Mesothelial cell of epicardium (in vitro differentiated cells): ENCODE results near the gene GMCL2. TPM values are rescaled to one million over a fixed set of nuclear protein-coding genes. Genes with fewer than 3 reads are reported as not detected.

Experiments used
- DNase-seq, 2 experiments: peaks; one replicate each; pipeline ENCODE4 v3.0.0; 2021; ENCODE audit warnings: low spot score in 2 of 2; ENCODE audit not compliant: unreplicated experiment in 2 of 2
- H3K27ac Mint-ChIP-seq: 2 replicates; pipeline ENCODE4 v1.8.0; 2021; ENCODE audit warnings: mixed read lengths
- H3K27me3 Mint-ChIP-seq: 2 replicates; pipeline ENCODE4 v1.8.0; 2021; ENCODE audit warnings: low read depth, mixed read lengths
- H3K36me3 Mint-ChIP-seq: 2 replicates; pipeline ENCODE4 v1.8.0; 2021; ENCODE audit warnings: mixed read lengths
- H3K4me1 Mint-ChIP-seq: 2 replicates; pipeline ENCODE4 v1.8.0; 2021; ENCODE audit warnings: mixed read lengths
- H3K4me3 Mint-ChIP-seq: 2 replicates; pipeline ENCODE4 v1.8.0; 2021; ENCODE audit warnings: mild to moderate bottlenecking, moderate library complexity, mixed read lengths
- H3K9me3 Mint-ChIP-seq: 2 replicates; pipeline ENCODE4 v1.8.0; 2021; ENCODE audit warnings: mixed read lengths
- total RNA-seq: library from RNA; stranded (reverse); gene quantifications from 3 replicates; pipeline ENCODE4 v1.2.1, GENCODE V29; 2021
- TF ChIP-seq, protein P1 (sequence below): fragments of 200-600 bp; sonication (generic); IDR thresholded peaks from one replicate; pipeline ENCODE4 v1.5.0; 2021; ENCODE audit warnings: antibody characterized with exemption; ENCODE audit not compliant: unreplicated experiment

Gene GMCL2
- total RNA-seq, 1 donor from 2014 or later = not detected

DNA sequence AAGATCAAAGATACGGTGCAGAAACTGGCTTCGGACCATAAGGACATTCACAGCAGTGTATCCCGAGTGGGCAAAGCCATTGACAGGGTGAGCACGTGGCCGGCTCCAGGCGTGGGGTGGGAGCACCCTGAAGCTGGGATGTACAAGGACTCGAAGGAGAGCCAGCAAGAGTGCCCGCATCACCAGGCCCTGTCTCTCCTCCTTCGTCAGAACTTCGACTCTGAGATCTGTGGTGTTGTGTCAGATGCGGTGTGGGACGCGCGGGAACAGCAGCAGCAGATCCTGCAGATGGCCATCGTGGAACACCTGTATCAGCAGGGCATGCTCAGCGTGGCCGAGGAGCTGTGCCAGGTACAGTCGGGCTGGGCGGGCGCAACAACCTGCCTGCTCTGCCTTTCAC lies 44.5 kb downstream of the GMCL2 start:
- Mint-ChIP-seq H3K4me3 (no peak overlapping the region), H3K4me1 (no peaks in the 10 kb centered on the region), H3K36me3 (peaks cover 27% of the 10 kb centered on the region), H3K27ac (no peak overlapping the region), H3K9me3 (no peaks in the 10 kb centered on the region), H3K27me3 (no peaks in the 10 kb centered on the region)
- TF ChIP-seq, protein P1, sequence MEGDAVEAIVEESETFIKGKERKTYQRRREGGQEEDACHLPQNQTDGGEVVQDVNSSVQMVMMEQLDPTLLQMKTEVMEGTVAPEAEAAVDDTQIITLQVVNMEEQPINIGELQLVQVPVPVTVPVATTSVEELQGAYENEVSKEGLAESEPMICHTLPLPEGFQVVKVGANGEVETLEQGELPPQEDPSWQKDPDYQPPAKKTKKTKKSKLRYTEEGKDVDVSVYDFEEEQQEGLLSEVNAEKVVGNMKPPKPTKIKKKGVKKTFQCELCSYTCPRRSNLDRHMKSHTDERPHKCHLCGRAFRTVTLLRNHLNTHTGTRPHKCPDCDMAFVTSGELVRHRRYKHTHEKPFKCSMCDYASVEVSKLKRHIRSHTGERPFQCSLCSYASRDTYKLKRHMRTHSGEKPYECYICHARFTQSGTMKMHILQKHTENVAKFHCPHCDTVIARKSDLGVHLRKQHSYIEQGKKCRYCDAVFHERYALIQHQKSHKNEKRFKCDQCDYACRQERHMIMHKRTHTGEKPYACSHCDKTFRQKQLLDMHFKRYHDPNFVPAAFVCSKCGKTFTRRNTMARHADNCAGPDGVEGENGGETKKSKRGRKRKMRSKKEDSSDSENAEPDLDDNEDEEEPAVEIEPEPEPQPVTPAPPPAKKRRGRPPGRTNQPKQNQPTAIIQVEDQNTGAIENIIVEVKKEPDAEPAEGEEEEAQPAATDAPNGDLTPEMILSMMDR = no peak
- no peak for DNase-seq

DNA sequence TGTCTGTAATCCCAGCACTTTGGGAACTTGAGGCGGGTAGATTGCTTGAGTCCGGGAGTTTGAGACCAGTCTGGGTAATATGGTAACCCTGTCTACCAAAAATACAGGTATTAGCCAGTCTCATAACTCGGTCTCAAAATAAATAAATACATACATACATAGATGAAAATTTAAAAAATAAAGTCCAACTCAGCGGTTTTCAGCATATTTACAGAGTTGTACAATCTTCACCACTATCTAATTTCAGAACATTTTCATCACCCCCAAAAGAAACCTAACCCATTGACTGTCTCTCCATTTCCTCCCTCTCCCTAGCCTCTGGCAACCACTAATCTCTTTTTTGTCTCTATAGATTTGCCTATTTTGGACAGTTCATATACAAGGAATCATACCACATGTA lies 45.6 kb downstream of the GMCL2 start:
- TF ChIP-seq, protein P1 = no peak
- H3K4me1 Mint-ChIP-seq = no peaks in the 10 kb centered on the region
- H3K4me3 Mint-ChIP-seq = no peak overlapping the region
- H3K27ac Mint-ChIP-seq = no peak overlapping the region
- H3K36me3 Mint-ChIP-seq = peaks cover 23% of the 10 kb centered on the region
- no peaks in the 10 kb centered on the region for H3K27me3 Mint-ChIP-seq
- DNase-seq = no peak
- no peaks in the 10 kb centered on the region for H3K9me3 Mint-ChIP-seq

DNA sequence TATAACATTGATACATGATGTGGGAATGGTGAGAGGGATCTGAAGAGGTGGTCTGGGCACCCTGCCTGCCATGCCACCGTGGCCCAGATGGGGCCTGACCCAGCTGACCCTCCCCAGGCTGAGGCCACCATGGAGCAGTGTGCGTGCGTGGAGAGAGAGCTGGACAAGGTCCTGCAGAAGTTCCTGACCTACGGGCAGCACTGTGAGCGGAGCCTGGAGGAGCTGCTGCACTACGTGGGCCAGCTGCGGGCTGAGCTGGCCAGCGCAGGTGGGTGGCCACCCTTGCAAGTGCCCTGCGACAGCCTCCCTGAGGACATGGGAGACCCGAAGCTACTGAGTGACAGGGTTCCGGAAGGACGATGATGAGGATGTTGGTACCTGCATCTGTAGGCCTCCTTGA lies 49.2 kb downstream of the GMCL2 start:
- Mint-ChIP-seq H3K36me3 (peaks cover 25% of the 10 kb centered on the region), H3K4me3 (no peak overlapping the region), H3K27ac (no peak overlapping the region), H3K9me3 (no peaks in the 10 kb centered on the region), H3K4me1 (no peaks in the 10 kb centered on the region), H3K27me3 (no peaks in the 10 kb centered on the region)
- no peak for DNase-seq
- TF ChIP-seq, protein P1 = no peak

DNA sequence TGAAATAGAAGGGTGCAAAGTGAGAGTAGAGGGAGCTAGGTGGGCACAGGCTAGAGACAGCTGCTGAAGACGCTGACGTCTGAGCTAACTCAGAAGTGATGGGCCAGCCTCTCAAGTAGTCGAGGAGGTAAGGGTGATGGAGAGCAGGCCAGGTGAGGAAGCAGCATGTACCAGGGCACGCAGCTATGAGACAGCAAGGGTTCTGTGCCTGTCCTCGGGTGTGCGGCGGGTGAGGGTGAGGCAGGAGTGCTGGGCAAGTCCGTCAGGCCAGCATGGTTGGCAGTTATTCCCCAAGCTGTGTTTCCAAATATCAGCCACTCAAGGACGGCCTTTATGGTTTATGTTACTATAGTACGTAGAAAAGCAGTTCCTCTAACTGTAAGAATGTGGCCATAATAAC lies 50.2 kb downstream of the GMCL2 start:
- TF ChIP-seq, protein P1 = no peak
- Mint-ChIP-seq H3K27me3 (no peaks in the 10 kb centered on the region), H3K4me1 (peaks cover 2% of the 10 kb centered on the region), H3K9me3 (no peaks in the 10 kb centered on the region), H3K27ac (no peak overlapping the region), H3K4me3 (no peak overlapping the region), H3K36me3 (peaks cover 22% of the 10 kb centered on the region)
- no peak for DNase-seq

Other genes starting within 250 kb of the GMCL2 start
- gene PROP1, start 191.1 kb downstream of the GMCL2 start, total RNA-seq = not detected in 3 replicates
- gene N4BP3, start 73.8 kb downstream of the GMCL2 start, total RNA-seq = 1.8 to 2.3 TPM (median 2.1 TPM) in 3 replicates
- 32.6 to 34.5 TPM (median 34.0 TPM) in 3 replicates for gene RMND5B, start 56.4 kb downstream of the GMCL2 start, total RNA-seq
- 112 to 120 TPM (median 116 TPM) in 3 replicates for gene NHP2, start 33.5 kb downstream of the GMCL2 start, total RNA-seq
- 198 to 209 TPM (median 204 TPM) in 3 replicates for gene HNRNPAB, start 17.2 kb upstream of the GMCL2 start, total RNA-seq
- 128 to 137 TPM (median 137 TPM) in 3 replicates for gene PHYKPL, start 45.4 kb upstream of the GMCL2 start, total RNA-seq